ENCODE measurements around the gene ANKRD13B.

Gene ANKRD13B

DNA sequence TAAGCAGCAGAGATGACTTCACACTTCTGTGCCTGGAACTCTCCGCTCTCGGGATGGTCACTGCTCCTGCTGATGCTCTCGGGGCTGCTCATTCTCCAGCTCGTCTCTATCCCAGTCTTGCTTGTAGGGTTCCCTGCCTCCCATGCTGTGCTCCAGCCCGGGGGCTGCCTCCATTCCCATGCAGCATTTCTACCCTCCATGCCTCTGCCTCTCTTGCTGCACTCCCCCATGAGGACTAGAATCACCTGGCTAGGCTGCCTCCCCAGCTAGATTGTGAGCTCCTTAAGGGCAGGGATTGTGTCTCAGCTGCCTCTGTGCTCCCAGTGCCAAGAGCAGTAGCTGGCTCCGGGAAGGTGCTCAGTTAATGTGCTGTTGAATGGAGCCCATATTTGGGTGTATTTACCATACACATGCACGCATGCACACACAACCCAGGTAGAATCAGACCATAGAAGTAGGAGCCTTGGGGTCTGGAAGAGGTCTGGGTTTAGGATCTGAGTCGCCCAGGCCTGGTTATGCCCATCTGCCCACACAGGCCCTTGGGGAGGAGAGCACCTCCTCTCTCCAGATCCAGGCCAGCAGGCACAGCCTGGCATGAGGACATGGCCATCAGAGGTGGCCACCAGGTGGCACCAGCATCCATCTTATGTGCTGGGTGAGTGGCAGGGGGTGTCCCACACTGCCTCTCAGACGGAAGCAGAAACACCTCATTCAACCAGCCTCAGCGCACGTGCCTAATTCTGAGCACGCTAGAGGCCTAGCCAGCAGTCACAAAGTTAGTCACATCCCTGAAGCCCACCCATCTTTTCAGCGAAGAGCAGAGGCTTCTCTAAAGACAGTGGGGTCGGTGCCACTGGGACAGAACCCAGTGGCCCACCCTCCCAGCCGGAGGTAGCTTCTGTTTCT is 12.8 kb upstream of the ANKRD13B start (continued):
- TF ChIP-seq ZNF785 (tag by site-specific recombination; IDR thresholded peaks at IDR 0.05) (no peak), ZNF621 (tag by site-specific recombination; IDR thresholded peaks at IDR 0.05) (no peak), ZNF302 (tag by site-specific recombination; IDR thresholded peaks at IDR 0.05; ENCODE audit: low read depth) (no peak), ZNF354C (tag by site-specific recombination; IDR thresholded peaks at IDR 0.05; ENCODE audit: borderline replicate concordance, low read depth) (no peak), ZNF624 (tag by site-specific recombination; IDR thresholded peaks at IDR 0.05) (no peak), ZNF664 (tag by site-specific recombination; IDR thresholded peaks at IDR 0.05) (no peak), ZIC2 (tag by site-specific recombination; IDR thresholded peaks at IDR 0.05) (peak; percentile 47; the same call in 1 of the 2 replicates), ZNF175 (tag by site-specific recombination; IDR thresholded peaks at IDR 0.05) (no peak), ZNF324 (tag by site-specific recombination; IDR thresholded peaks at IDR 0.05) (no peak), ZNF211 (tag by site-specific recombination; IDR thresholded peaks at IDR 0.05; ENCODE audit: low read depth) (no peak), ZNF501 (tag by site-specific recombination; IDR thresholded peaks at IDR 0.05) (no peak), OVOL3 (tag by site-specific recombination; IDR thresholded peaks at IDR 0.05) (no peak), ZNF138 (tag by site-specific recombination; IDR thresholded peaks at IDR 0.05; ENCODE audit: borderline replicate concordance) (no peak)
- TF ChIP-seq, protein P1, sequence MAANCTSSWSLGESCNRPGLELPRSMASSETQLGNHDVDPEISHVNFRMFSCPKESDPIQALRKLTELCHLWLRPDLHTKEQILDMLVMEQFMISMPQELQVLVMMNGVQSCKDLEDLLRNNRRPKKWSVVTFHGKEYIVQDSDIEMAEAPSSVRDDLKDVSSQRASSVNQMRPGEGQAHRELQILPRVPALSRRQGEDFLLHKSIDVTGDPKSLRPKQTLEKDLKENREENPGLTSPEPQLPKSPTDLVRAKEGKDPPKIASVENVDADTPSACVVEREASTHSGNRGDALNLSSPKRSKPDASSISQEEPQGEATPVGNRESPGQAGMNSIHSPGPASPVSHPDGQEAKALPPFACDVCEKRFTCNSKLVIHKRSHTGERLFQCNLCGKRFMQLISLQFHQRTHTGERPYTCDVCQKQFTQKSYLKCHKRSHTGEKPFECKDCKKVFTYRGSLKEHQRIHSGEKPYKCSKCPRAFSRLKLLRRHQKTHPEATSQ (tag by site-specific recombination; IDR thresholded peaks at IDR 0.05), result no peak
- TF ChIP-seq, protein P2, sequence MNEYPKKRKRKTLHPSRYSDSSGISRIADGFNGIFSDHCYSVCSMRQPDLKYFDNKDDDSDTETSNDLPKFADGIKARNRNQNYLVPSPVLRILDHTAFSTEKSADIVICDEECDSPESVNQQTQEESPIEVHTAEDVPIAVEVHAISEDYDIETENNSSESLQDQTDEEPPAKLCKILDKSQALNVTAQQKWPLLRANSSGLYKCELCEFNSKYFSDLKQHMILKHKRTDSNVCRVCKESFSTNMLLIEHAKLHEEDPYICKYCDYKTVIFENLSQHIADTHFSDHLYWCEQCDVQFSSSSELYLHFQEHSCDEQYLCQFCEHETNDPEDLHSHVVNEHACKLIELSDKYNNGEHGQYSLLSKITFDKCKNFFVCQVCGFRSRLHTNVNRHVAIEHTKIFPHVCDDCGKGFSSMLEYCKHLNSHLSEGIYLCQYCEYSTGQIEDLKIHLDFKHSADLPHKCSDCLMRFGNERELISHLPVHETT (tag by site-specific recombination; IDR thresholded peaks at IDR 0.05), result no peak

DNA sequence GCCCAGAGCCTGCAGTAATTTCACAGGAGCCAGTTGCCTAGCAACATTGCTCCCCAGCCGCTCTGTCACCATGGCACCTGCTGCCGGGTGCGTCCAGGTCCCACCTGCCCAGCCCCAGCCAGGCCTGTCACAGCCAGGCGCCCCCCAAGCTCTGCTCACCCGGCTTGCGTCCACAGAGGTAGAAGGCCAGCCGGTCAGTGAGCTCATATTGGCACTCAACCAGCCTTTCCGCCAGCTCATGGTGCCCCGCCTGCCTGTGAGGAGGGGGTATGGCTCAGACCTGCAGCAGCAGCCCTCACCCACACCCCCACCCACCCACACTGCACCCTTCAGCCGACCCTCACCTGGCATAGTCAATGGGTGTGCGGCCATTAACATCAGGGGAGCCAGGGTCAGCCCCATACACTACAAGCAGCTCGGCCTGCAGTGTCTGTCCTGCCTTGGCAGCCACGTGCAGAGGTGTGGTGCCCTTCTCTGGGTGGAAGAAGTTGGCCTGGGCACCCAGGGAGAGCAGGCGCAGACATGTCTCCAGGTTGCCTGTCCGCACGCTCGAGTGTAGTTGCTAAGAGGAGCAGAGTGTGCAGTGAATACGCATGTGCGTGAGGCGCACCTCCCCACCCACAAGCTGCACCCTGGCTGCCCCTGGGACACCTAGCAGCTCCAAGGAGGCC is 11.2 kb upstream of the ANKRD13B start:
- CTCF ChIA-PET, result interaction anchor here (0.6 to 5.9 kb wide), 13 partner anchors 11 to 1307 kb away, joined by 3 to 74 read pairs (median 5); partner anchors contain the start of genes ABHD15, ANKRD13B and TP53I13
- Histone ChIP-seq H3K27ac (ENCODE audit: extremely low read depth, low read depth, low read length) (no peak overlapping the region), H3K9me3 (ENCODE audit: control insufficient read depth, insufficient read depth, low read depth, low read length) (no peaks in the 10 kb centered on the region), H3K36me3 (ENCODE audit: control insufficient read depth in 2 of 2, insufficient read depth in 1 of 2, low read length in 2 of 2) (peaks cover 11 to 83% of the 10 kb centered on the region in 2 experiments; a peak in 2 of 3 replicates), H3K4me3 (ENCODE audit: low read depth, low read length) (no peak overlapping the region), H3K4me1 (ENCODE audit: control insufficient read depth, insufficient read depth, low read length) (no peaks in the 10 kb centered on the region)
- TF ChIP-seq, protein P3, sequence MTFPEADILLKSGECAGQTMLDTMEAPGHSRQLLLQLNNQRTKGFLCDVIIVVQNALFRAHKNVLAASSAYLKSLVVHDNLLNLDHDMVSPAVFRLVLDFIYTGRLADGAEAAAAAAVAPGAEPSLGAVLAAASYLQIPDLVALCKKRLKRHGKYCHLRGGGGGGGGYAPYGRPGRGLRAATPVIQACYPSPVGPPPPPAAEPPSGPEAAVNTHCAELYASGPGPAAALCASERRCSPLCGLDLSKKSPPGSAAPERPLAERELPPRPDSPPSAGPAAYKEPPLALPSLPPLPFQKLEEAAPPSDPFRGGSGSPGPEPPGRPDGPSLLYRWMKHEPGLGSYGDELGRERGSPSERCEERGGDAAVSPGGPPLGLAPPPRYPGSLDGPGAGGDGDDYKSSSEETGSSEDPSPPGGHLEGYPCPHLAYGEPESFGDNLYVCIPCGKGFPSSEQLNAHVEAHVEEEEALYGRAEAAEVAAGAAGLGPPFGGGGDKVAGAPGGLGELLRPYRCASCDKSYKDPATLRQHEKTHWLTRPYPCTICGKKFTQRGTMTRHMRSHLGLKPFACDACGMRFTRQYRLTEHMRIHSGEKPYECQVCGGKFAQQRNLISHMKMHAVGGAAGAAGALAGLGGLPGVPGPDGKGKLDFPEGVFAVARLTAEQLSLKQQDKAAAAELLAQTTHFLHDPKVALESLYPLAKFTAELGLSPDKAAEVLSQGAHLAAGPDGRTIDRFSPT (tag by site-specific recombination; IDR thresholded peaks at IDR 0.05), result 0 out of 2 replicates have a peak, but pooled peaks have one; percentile 13
- TF ChIP-seq ZNF423 (tag by site-specific recombination; IDR thresholded peaks at IDR 0.05) (no peak), YY2 (tag by site-specific recombination; IDR thresholded peaks at IDR 0.05) (no peak), MYNN (tag by site-specific recombination; IDR thresholded peaks at IDR 0.05; ENCODE audit: borderline replicate concordance) (0 out of 2 replicates have a peak, but pooled peaks have one; percentile 30), SP7 (tag by site-specific recombination; IDR thresholded peaks at IDR 0.05) (no peak), GLIS1 (tag by site-specific recombination; IDR thresholded peaks at IDR 0.05) (0 out of 2 replicates have a peak, but pooled peaks have one; percentile 15)
- POLR2A ChIA-PET, result interaction anchor here (0.6 to 2.0 kb wide), 4 partner anchors 10 to 223 kb away, joined by 3 to 14 read pairs (median 6); no protein-coding TSS in a partner anchor
